ENCODE measurements around the gene CXCL3.

CXCL3 gene

DNA sequence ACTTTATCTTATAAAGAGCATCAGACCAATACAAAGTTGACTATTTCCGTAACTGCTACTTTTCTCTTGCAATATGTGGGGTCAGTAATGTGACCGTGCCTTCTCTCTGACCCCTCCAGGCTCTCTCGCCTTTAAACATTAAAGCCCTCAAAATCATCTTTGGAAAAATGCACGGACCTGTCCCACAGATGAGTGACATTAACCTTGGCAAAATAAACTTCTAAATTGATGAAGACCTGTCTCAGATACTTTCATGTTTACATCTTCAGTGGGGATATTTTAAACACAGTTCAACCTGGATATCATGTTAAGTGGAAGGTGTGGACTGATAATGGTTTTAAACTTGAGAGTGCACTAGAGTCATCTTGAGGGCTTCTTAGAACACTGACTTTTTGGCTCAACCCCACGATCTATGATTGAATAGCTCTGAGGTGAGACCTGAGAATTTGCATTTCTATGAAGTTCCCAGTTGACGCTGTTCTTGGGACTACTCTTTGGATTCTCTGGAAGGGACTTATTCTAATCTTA is 26.7 kb upstream of the CXCL3 start:
- no peak for TF ChIP-seq TAF1 (IDR thresholded peaks at IDR 0.05; ENCODE audit: borderline replicate concordance, insufficient read depth, low read length)
- TF ChIP-seq POLR2AphosphoS5 (IDR thresholded peaks at IDR 0.05; ENCODE audit: low read depth, low read length): no peak
- no peak for TF ChIP-seq REST (IDR thresholded peaks at IDR 0.05; ENCODE audit: insufficient read depth in 1 of 2, low read depth in 2 of 2, low read length in 2 of 2)
- no peak for TF ChIP-seq SIN3A (IDR thresholded peaks at IDR 0.05; ENCODE audit: borderline replicate concordance, insufficient read depth, low read length)
- TF ChIP-seq FOXP2 (optimal IDR thresholded peaks at IDR 0.05; ENCODE audit: borderline replicate concordance, extremely low read depth, extremely low read length, insufficient read depth): no peak

GRCh38 chr4:74063859-74064258 is 25.4 kb upstream of the CXCL3 start:
- TF ChIP-seq REST (IDR thresholded peaks at IDR 0.05; ENCODE audit: insufficient read depth in 1 of 2, low read depth in 2 of 2, low read length in 2 of 2) (no peak), TAF1 (IDR thresholded peaks at IDR 0.05; ENCODE audit: borderline replicate concordance, insufficient read depth, low read length) (no peak), POLR2AphosphoS5 (IDR thresholded peaks at IDR 0.05; ENCODE audit: low read depth, low read length) (no peak), SIN3A (IDR thresholded peaks at IDR 0.05; ENCODE audit: borderline replicate concordance, insufficient read depth, low read length) (no peak), FOXP2 (optimal IDR thresholded peaks at IDR 0.05; ENCODE audit: borderline replicate concordance, extremely low read depth, extremely low read length, insufficient read depth) (no peak)

DNA sequence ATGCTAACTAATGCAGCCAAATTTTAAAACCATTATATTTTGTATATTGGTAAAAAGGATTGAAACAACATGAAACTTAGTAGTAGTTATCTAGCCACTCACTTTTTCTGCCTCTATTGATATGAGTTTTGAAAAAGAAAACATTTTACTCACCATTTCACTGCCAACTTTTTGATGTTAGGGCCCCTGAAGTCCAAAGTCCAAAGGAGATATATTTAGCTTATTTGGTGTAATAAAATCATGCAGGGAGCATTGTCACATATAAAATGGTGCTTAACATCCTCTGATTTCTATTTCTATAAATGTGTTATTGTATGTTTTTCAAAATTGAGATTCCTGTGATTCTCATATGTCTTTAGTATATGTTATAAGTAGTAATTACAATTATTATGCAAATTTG is 24.5 kb upstream of the CXCL3 start:
- TF ChIP-seq FOXP2 (optimal IDR thresholded peaks at IDR 0.05; ENCODE audit: borderline replicate concordance, extremely low read depth, extremely low read length, insufficient read depth) (no peak), REST (IDR thresholded peaks at IDR 0.05; ENCODE audit: insufficient read depth in 1 of 2, low read depth in 2 of 2, low read length in 2 of 2) (no peak), SIN3A (IDR thresholded peaks at IDR 0.05; ENCODE audit: borderline replicate concordance, insufficient read depth, low read length) (no peak), TAF1 (IDR thresholded peaks at IDR 0.05; ENCODE audit: borderline replicate concordance, insufficient read depth, low read length) (no peak), POLR2AphosphoS5 (IDR thresholded peaks at IDR 0.05; ENCODE audit: low read depth, low read length) (no peak)

DNA sequence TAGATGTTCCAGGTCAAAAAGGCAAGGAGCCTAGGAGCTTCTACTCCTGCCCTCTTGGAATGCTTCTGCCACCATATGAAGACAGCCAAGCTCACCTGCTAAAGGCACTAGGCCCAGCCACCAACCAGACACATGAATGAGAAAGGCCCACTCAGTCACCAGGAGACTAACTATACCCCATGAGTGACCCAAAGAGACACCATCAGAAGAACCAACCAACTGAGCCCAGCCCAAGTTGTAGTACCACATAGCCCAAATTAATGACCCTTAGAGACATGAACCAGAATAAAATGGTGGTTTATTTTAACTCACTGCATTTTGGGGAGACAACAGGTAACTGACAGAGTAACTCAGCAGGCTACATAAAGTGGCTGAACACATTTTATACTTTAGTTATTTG is 22.9 kb upstream of the CXCL3 start:
- no peak for TF ChIP-seq FOXP2 (optimal IDR thresholded peaks at IDR 0.05; ENCODE audit: borderline replicate concordance, extremely low read depth, extremely low read length, insufficient read depth)
- no peak for TF ChIP-seq POLR2AphosphoS5 (IDR thresholded peaks at IDR 0.05; ENCODE audit: low read depth, low read length)
- TF ChIP-seq REST (IDR thresholded peaks at IDR 0.05; ENCODE audit: insufficient read depth in 1 of 2, low read depth in 2 of 2, low read length in 2 of 2): no peak
- TF ChIP-seq SIN3A (IDR thresholded peaks at IDR 0.05; ENCODE audit: borderline replicate concordance, insufficient read depth, low read length): no peak
- TF ChIP-seq TAF1 (IDR thresholded peaks at IDR 0.05; ENCODE audit: borderline replicate concordance, insufficient read depth, low read length): no peak
